Activated CD4-positive, alpha-beta T cell treated with anti-CD3 and anti-CD28 coated beads, Interleukin-2, amount 10 ng/mL, durations not matched to agents 7 days and 5 days (primary cell): ENCODE data around the gene TSPAN15. TPM values are rescaled to one million over a fixed set of nuclear protein-coding genes. Genes with fewer than 3 reads are reported as not detected.

ENCODE experiments used
- CTCF ChIA-PET: fragments of 350-600 bp; sonication (Branson Sonifier 250); formaldehyde crosslinking; loops from one replicate; lab custom pipeline; 2021; ENCODE audit warnings: antibody characterized with exemption; lab: Charles Lee
- POLR2A ChIA-PET: fragments of 350-600 bp; sonication (Branson Sonifier 250); formaldehyde crosslinking; loops from one replicate; lab custom pipeline; 2021; ENCODE audit warnings: antibody characterized with exemption; lab: Charles Lee
- DNase-seq: peaks from one replicate; pipeline ENCODE4 v3.0.0-alpha.2; 2020
- H3K27ac Mint-ChIP-seq: one replicate; pipeline ENCODE4 v1.8.0; 2021; ENCODE audit warnings: mild to moderate bottlenecking, moderate library complexity, mixed read lengths
- H3K27me3 Mint-ChIP-seq: one replicate; pipeline ENCODE4 v1.8.0; 2021; ENCODE audit warnings: mixed read lengths
- H3K36me3 Mint-ChIP-seq: one replicate; pipeline ENCODE4 v1.8.0; 2021; ENCODE audit warnings: low read depth, mixed read lengths
- H3K4me1 Mint-ChIP-seq: one replicate; pipeline ENCODE4 v1.8.0; 2021; ENCODE audit warnings: mixed read lengths
- H3K4me3 Mint-ChIP-seq: one replicate; pipeline ENCODE4 v1.8.0; 2021; ENCODE audit warnings: mild to moderate bottlenecking, moderate library complexity, mixed read lengths
- H3K9me3 Mint-ChIP-seq: one replicate; pipeline ENCODE4 v1.8.0; 2021; ENCODE audit warnings: mixed read lengths
- total RNA-seq, 2 experiments: library from RNA; stranded (reverse); gene quantifications; one replicate each; pipeline ENCODE4 v1.2.3, GENCODE V29; 2021

TSPAN15 gene
- total RNA-seq, 2 experiments from 2014 or later, result 3.6 to 4.2 TPM

DNA sequence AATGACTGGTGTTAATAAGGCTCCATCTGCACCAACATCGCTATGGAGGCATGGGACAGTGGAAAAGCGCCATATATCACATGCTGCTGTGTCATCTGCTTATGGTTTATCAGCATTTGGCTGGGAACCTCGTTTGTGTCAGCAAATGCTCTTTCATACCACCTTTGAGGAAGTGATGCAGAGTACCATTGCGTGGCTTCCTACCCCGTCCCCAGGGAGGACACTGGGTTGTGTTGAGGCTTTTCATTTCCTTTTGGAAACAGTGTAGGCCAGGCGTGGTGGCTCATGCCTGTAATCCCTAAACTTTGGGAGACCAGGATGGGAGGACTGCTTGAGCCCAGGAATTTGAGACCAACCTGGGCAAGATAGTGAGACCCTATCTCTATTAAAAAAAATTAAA, 41.3 kb upstream of the TSPAN15 start:
- ChIA-PET POLR2A (no interaction called here), CTCF (interaction anchor here (1.4 kb wide), 1 partner anchor 14 kb away, joined by 4 read pairs; no protein-coding TSS in a partner anchor)
- Mint-ChIP-seq H3K4me3 (no peak overlapping the region), H3K9me3 (no peaks in the 10 kb centered on the region), H3K27me3 (no peaks in the 10 kb centered on the region), H3K36me3 (no peaks in the 10 kb centered on the region), H3K4me1 (peaks cover 26% of the 10 kb centered on the region), H3K27ac (no peak overlapping the region)
- no peak for DNase-seq

DNA sequence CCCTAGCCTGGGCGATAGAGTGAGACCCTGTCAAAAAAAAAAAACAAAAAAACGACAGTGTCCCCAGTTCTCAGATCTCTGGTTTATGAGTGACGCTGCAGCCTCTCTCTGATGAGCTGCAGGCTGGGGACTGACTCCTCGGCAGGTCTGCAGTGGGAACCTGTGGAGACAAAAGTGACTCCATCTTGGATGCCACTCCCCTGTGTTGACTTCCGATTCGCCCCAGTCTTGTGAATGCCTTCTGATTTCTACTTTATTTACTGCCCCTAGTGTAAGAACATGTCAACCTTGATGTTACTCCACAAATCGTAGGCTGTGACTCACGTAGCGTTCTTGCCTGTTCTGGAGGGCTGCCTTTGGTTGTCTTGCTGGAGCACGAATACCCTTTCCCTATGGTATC, 40.8 kb upstream of the TSPAN15 start:
- ChIA-PET POLR2A (no interaction called here), CTCF (interaction anchor here (0.6 to 1.4 kb wide), 5 partner anchors 14 to 765 kb away, joined by 3 to 4 read pairs (median 3); no protein-coding TSS in a partner anchor)
- Mint-ChIP-seq H3K4me3 (no peak overlapping the region), H3K27me3 (no peaks in the 10 kb centered on the region), H3K36me3 (no peaks in the 10 kb centered on the region), H3K4me1 (peaks cover 26% of the 10 kb centered on the region), H3K27ac (no peak overlapping the region), H3K9me3 (no peaks in the 10 kb centered on the region)
- DNase-seq, result no peak

DNA sequence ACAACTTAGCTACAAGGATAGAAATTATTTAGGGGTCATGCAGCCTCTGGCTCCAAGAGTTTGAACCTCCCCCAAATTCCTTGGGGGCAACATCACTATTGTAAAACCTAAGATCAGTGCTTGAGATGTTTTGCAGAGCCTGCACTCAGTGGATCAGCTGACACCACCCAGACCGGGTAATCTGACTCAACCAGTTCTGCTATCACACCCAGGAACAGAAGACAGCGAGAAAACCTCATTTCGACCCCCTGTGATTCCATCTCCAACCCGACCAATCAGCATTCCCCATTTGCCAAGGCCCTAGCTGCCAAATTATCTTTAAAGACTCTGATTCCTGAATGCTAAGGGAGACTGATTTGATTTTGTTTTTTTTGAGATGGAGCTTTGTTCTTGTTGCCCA, 39.8 kb upstream of the TSPAN15 start:
- ChIA-PET CTCF (interaction anchor here (0.8 to 1.4 kb wide), 3 partner anchors 13 to 96 kb away, joined by 3 to 4 read pairs (median 3); no protein-coding TSS in a partner anchor), POLR2A (interaction anchor here (0.5 kb wide), 1 partner anchor 27 kb away, joined by 3 read pairs; no protein-coding TSS in a partner anchor)
- peaks cover 24% of the 10 kb centered on the region for H3K4me1 Mint-ChIP-seq
- H3K27ac Mint-ChIP-seq, result peak overlapping the region; percentile 31
- H3K27me3 Mint-ChIP-seq, result no peaks in the 10 kb centered on the region
- no peak overlapping the region for H3K4me3 Mint-ChIP-seq
- DNase-seq, result no peak
- H3K36me3 Mint-ChIP-seq, result no peaks in the 10 kb centered on the region
- H3K9me3 Mint-ChIP-seq, result no peaks in the 10 kb centered on the region

GRCh38 chr10:69412232-69412790, 39.0 kb upstream of the TSPAN15 start:
- H3K4me3 Mint-ChIP-seq, result no peak overlapping the region
- no peak overlapping the region for H3K27ac Mint-ChIP-seq
- CTCF ChIA-PET, result no interaction called here
- H3K9me3 Mint-ChIP-seq, result no peaks in the 10 kb centered on the region
- no peak for DNase-seq
- POLR2A ChIA-PET, result no interaction called here
- no peaks in the 10 kb centered on the region for H3K36me3 Mint-ChIP-seq
- H3K27me3 Mint-ChIP-seq, result no peaks in the 10 kb centered on the region
- H3K4me1 Mint-ChIP-seq, result peaks cover 24% of the 10 kb centered on the region

DNA sequence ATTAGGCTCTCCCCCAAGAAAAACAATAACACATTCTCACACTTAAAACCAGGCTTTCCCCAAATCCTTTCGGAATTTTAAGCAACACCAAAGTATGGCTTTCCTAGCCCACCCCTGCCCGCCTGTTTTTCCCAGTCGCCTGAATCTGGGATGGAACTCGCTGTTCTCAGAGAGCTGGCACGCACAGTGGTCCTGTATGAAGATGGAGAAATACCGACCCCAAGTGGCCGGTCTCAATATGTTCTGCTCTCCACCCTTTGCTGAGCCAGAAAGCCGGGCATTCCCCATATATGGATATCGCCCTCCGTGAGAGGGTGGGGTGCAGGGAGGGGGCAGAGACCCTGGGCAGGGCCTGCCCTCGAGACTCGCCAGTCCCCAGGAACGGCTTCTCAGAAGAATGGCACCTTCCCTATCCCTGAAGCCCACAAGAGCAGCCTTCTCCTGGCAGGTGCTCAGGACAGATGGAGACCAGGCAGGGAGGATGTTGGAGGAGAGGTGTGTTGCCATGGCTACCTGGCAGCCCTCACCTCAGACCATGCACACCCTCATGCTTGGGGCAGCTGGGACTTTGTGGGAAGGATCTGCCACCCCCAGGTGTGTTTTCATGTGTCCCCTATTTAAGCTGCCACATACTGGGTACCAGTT, 37.9 kb upstream of the TSPAN15 start:
- H3K4me3 Mint-ChIP-seq, result no peak overlapping the region
- POLR2A ChIA-PET, result no interaction called here

GRCh38 chr10:69414036-69415018, 36.9 kb upstream of the TSPAN15 start:
- Mint-ChIP-seq H3K4me3 (no peak overlapping the region), H3K36me3 (no peaks in the 10 kb centered on the region), H3K4me1 (peaks cover 10% of the 10 kb centered on the region), H3K9me3 (no peaks in the 10 kb centered on the region), H3K27ac (no peak overlapping the region), H3K27me3 (no peaks in the 10 kb centered on the region)
- CTCF ChIA-PET, result interaction anchor here (1.4 kb wide), 2 partner anchors 9 to 10 kb away, joined by 3 to 4 read pairs; no protein-coding TSS in a partner anchor
- POLR2A ChIA-PET, result no interaction called here
- DNase-seq, result no peak

More for the DNA sequence above, 37.9 kb upstream of the TSPAN15 start:
- Mint-ChIP-seq H3K9me3 (no peaks in the 10 kb centered on the region), H3K27me3 (no peaks in the 10 kb centered on the region), H3K4me1 (peaks cover 16% of the 10 kb centered on the region), H3K27ac (no peak overlapping the region), H3K36me3 (no peaks in the 10 kb centered on the region)
- CTCF ChIA-PET, result no interaction called here
- DNase-seq, result peak; percentile 47

- no peak for DNase-seq
- Mint-ChIP-seq H3K27ac (no peak overlapping the region), H3K4me3 (no peak overlapping the region), H3K27me3 (no peaks in the 10 kb centered on the region), H3K9me3 (no peaks in the 10 kb centered on the region), H3K4me1 (peaks cover 6% of the 10 kb centered on the region), H3K36me3 (no peaks in the 10 kb centered on the region)
- ChIA-PET POLR2A (no interaction called here), CTCF (interaction anchor here (1.4 kb wide), 2 partner anchors 9 kb away, joined by 3 to 4 read pairs; no protein-coding TSS in a partner anchor)
Measured at GRCh38 chr10:69415049-69415448, 36.2 kb upstream of the TSPAN15 start.

- ChIA-PET CTCF (interaction anchor here (0.7 kb wide), 1 partner anchor 246 kb away, joined by 5 read pairs; no protein-coding TSS in a partner anchor), POLR2A (no interaction called here)
- Mint-ChIP-seq H3K4me3 (no peak overlapping the region), H3K27ac (no peak overlapping the region), H3K27me3 (no peaks in the 10 kb centered on the region), H3K9me3 (no peaks in the 10 kb centered on the region), H3K36me3 (no peaks in the 10 kb centered on the region), H3K4me1 (peaks cover 2% of the 10 kb centered on the region)
- DNase-seq, result no peak
Measured at GRCh38 chr10:69415951-69416350, 35.3 kb upstream of the TSPAN15 start.

- CTCF ChIA-PET, result interaction anchor here (0.5 to 1.3 kb wide), 5 partner anchors 34 to 604 kb away, joined by 3 to 5 read pairs (median 3); partner anchors contain the start of gene TSPAN15
Measured at GRCh38 chr10:69416695-69417094, 34.6 kb upstream of the TSPAN15 start, which contains the start of gene TACR2. TACR2 (minus strand) TSS chr10:69416918; CDS start chr10:69416323, 595 bp downstream.

DNA sequence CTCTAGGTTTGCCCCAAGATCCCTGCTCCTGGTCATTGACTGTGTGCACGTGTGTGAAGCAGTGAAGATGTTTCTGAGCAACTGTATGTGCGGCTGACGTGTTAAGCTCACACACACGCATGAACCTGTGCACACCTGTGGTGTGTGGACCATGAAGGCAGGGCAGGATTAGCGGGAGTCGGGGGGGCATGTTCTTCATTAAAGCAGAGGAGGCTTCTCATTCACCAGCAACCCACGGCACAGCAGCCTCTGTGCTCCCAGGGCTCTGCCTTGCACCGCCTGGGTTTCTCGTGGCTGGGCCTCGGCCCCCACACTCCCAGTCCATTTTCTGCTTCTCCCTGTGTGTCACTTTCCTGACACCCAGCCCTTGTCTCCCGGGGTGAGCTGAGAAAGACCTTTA, 33.7 kb upstream of the TSPAN15 start:
- no peak for DNase-seq
- ChIA-PET CTCF (interaction anchor here (0.6 to 3.9 kb wide), 6 partner anchors 10 to 457 kb away, joined by 3 to 14 read pairs (median 4); partner anchors contain the start of gene TSPAN15), POLR2A (no interaction called here)
- Mint-ChIP-seq H3K4me3 (no peak overlapping the region), H3K9me3 (no peaks in the 10 kb centered on the region), H3K36me3 (no peaks in the 10 kb centered on the region), H3K27ac (no peak overlapping the region), H3K27me3 (no peaks in the 10 kb centered on the region), H3K4me1 (peaks cover 5% of the 10 kb centered on the region)

More at GRCh38 chr10:69416695-69417094, 34.6 kb upstream of the TSPAN15 start, which contains the start of gene TACR2:
- Mint-ChIP-seq H3K9me3 (no peaks in the 10 kb centered on the region), H3K4me1 (peaks cover 2% of the 10 kb centered on the region), H3K27me3 (no peaks in the 10 kb centered on the region), H3K4me3 (no peak within 1 kb of the TSS), H3K36me3 (no peaks in the 10 kb centered on the region), H3K27ac (no peak within 1 kb of the TSS)
- no peak for DNase-seq
- POLR2A ChIA-PET, result no interaction called here

- no peaks in the 10 kb centered on the region for H3K27me3 Mint-ChIP-seq
Measured at GRCh38 chr10:69418052-69418752, 33.1 kb upstream of the TSPAN15 start.

More at GRCh38 chr10:69418052-69418752, 33.1 kb upstream of the TSPAN15 start:
- H3K4me1 Mint-ChIP-seq, result peaks cover 4% of the 10 kb centered on the region
- H3K9me3 Mint-ChIP-seq, result no peaks in the 10 kb centered on the region
- ChIA-PET POLR2A (no interaction called here), CTCF (interaction anchor here (0.6 to 3.9 kb wide), 5 partner anchors 10 to 457 kb away, joined by 3 to 14 read pairs (median 4); no protein-coding TSS in a partner anchor)
- no peak overlapping the region for H3K27ac Mint-ChIP-seq
- no peak overlapping the region for H3K4me3 Mint-ChIP-seq
- no peak for DNase-seq
- H3K36me3 Mint-ChIP-seq, result no peaks in the 10 kb centered on the region
